ENCODE measurements around the gene TNPO3.

The TNPO3 gene

DNA sequence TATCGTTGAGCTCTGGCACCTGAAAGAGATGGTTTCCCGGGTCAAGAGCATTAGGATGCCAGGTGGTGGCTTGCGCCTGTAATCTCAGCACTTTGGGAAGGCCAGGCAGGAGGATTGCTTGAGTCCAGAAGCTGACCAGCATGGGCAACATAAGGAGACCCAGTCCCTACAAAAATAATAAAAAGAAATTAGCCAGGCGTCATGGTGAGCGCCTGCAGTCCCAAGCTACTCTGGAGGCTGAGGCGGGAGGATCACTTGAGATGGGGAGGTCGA is 138.3 kb downstream of the TNPO3 start:
- Histone ChIP-seq H3K14ac (ENCODE audit: low read length) (peak overlapping the region; percentile 21), H2AK5ac (ENCODE audit: low read depth, low read length) (no peak overlapping the region), H2BK120ac (ENCODE audit: low read depth, low read length) (no peak overlapping the region), H4K91ac (ENCODE audit: low read depth, low read length, poor library complexity) (no peak overlapping the region), H3K4me2 (ENCODE audit: insufficient read depth, low read length, poor library complexity, severe bottlenecking) (no peak overlapping the region), H3K4ac (ENCODE audit: low read length) (no peak overlapping the region), H4K8ac (ENCODE audit: low read depth, low read length) (no peak overlapping the region), H3K79me1 (ENCODE audit: low read depth, low read length) (peaks cover 2% of the 10 kb centered on the region), H3K4me1 (ENCODE audit: control insufficient read depth in 2 of 2, insufficient read depth in 1 of 2, low read depth in 1 of 2, low read length in 2 of 2) (peaks cover 3 to 11% of the 10 kb centered on the region in 2 donors), H3K4me3 (ENCODE audit: low read length in 2 of 2) (no peak overlapping the region), H2AFZ (ENCODE audit: low read length) (no peak overlapping the region), H3K9ac (ENCODE audit: low read depth, low read length, poor library complexity) (no peak overlapping the region), H3K36me3 (replicated peaks in 1 of 2; ENCODE audit: control insufficient read depth in 2 of 2, insufficient read depth in 2 of 2, low read length in 2 of 2) (no peaks in the 10 kb centered on the region), H3K23ac (ENCODE audit: low read depth, low read length, poor library complexity) (no peak overlapping the region), H2BK5ac (ENCODE audit: low read length) (no peak overlapping the region), H3K9me3 (replicated peaks in 1 of 2; ENCODE audit: control insufficient read depth in 2 of 2, insufficient read depth in 1 of 2, low read depth in 1 of 2, low read length in 2 of 2) (peaks cover 0 to 1% of the 10 kb centered on the region in 2 donors), H2BK12ac (ENCODE audit: low read length) (no peak overlapping the region), H2BK15ac (ENCODE audit: low read length) (no peak overlapping the region), H3K27ac (replicated peaks; ENCODE audit: low read length) (no peak overlapping the region), H3K18ac (ENCODE audit: low read length) (no peak overlapping the region), H3K27me3 (ENCODE audit: control insufficient read depth in 3 of 3, insufficient read depth in 3 of 3, low read depth in 1 of 3, low read length in 3 of 3) (peaks cover 0 to 82% (median 39%) of the 10 kb centered on the region in 3 experiments)
- DNase-seq (ENCODE audit: low spot score) = no peak
- WGBS, 2 donors (ENCODE audit: extremely low coverage in 2 of 2, insufficient read length in 2 of 2, insufficient replicate concordance in 1 of 2) = no CpG with 5 or more reads among the region's 7 CpGs

- Histone ChIP-seq H4K91ac (ENCODE audit: low read depth, low read length, poor library complexity) (no peak overlapping the region), H3K4me1 (ENCODE audit: control insufficient read depth in 2 of 2, insufficient read depth in 1 of 2, low read depth in 1 of 2, low read length in 2 of 2) (peaks cover 3 to 15% of the 10 kb centered on the region in 2 donors), H2BK12ac (ENCODE audit: low read length) (no peak overlapping the region), H2AFZ (ENCODE audit: low read length) (peak overlapping the region; percentile 86), H3K27ac (replicated peaks; ENCODE audit: low read length) (no peak overlapping the region), H3K4me2 (ENCODE audit: insufficient read depth, low read length, poor library complexity, severe bottlenecking) (peak overlapping the region; percentile 37), H4K8ac (ENCODE audit: low read depth, low read length) (no peak overlapping the region), H3K4me3 (ENCODE audit: low read length in 2 of 2) (peak overlapping the region; percentile 11 to 66), H2BK5ac (ENCODE audit: low read length) (no peak overlapping the region), H2AK5ac (ENCODE audit: low read depth, low read length) (peak overlapping the region; percentile 63), H3K36me3 (replicated peaks in 1 of 2; ENCODE audit: control insufficient read depth in 2 of 2, insufficient read depth in 2 of 2, low read length in 2 of 2) (no peaks in the 10 kb centered on the region), H3K9me3 (replicated peaks in 1 of 2; ENCODE audit: control insufficient read depth in 2 of 2, insufficient read depth in 1 of 2, low read depth in 1 of 2, low read length in 2 of 2) (peaks cover 0 to 1% of the 10 kb centered on the region in 2 donors), H2BK120ac (ENCODE audit: low read depth, low read length) (no peak overlapping the region), H3K27me3 (ENCODE audit: control insufficient read depth in 3 of 3, insufficient read depth in 3 of 3, low read depth in 1 of 3, low read length in 3 of 3) (peaks cover 0 to 84% (median 39%) of the 10 kb centered on the region in 3 experiments), H3K23ac (ENCODE audit: low read depth, low read length, poor library complexity) (peak overlapping the region; percentile 85), H3K14ac (ENCODE audit: low read length) (peak overlapping the region; percentile 82), H3K9ac (ENCODE audit: low read depth, low read length, poor library complexity) (peak overlapping the region; percentile 30), H3K4ac (ENCODE audit: low read length) (no peak overlapping the region), H3K79me1 (ENCODE audit: low read depth, low read length) (peaks cover 2% of the 10 kb centered on the region), H2BK15ac (ENCODE audit: low read length) (no peak overlapping the region), H3K18ac (ENCODE audit: low read length) (peak overlapping the region; percentile 71)
- no peak for DNase-seq (ENCODE audit: low spot score)
- no CpG with 5 or more reads among the region's 69 CpGs for WGBS, 2 donors (ENCODE audit: extremely low coverage in 2 of 2, insufficient read length in 2 of 2, insufficient replicate concordance in 1 of 2)
These were observed 138.9 kb downstream of the TNPO3 start for GRCh38 chr7:128915841-128916642.

DNA sequence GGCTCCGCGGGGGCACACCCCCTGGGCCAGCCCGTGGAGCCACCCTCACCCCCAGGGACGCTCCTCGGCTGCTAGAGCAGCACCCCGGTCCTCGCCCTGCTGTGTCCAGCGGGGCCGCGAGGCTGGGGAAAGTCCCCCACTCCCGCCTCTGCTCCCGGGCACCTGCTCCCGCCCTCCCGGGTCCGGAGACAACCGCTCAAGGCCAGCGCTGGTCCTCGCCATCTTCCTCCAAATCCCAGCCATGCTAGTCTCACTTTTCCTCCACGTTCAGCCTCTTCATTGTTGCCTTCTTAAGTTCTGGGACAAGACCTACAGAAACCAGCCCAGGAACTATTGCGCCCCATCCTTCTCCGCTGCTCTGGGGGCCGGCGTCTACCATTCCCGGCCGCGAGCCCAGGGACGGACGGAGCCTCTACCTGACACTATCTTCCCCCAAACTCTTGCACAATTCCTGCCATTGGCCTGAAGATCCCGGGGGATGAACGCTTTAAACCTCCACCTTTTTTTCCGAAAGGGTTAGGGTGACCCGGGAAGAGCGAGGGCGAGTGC is 139.6 kb downstream of the TNPO3 start:
- Histone ChIP-seq H3K9ac (ENCODE audit: low read depth, low read length, poor library complexity) (no peak overlapping the region), H2BK5ac (ENCODE audit: low read length) (no peak overlapping the region), H3K18ac (ENCODE audit: low read length) (peak overlapping the region; percentile 78), H2AK5ac (ENCODE audit: low read depth, low read length) (no peak overlapping the region), H2AFZ (ENCODE audit: low read length) (peak overlapping the region; percentile 86), H3K4me2 (ENCODE audit: insufficient read depth, low read length, poor library complexity, severe bottlenecking) (peak overlapping the region; percentile 37), H3K79me1 (ENCODE audit: low read depth, low read length) (peaks cover 2% of the 10 kb centered on the region), H3K4me3 (ENCODE audit: low read length in 2 of 2) (peak overlapping the region; percentile 11 to 66), H3K4ac (ENCODE audit: low read length) (no peak overlapping the region), H3K4me1 (ENCODE audit: control insufficient read depth in 2 of 2, insufficient read depth in 1 of 2, low read depth in 1 of 2, low read length in 2 of 2) (peaks cover 3 to 11% of the 10 kb centered on the region in 2 donors), H4K8ac (ENCODE audit: low read depth, low read length) (no peak overlapping the region), H4K91ac (ENCODE audit: low read depth, low read length, poor library complexity) (no peak overlapping the region), H3K14ac (ENCODE audit: low read length) (no peak overlapping the region), H3K9me3 (replicated peaks in 1 of 2; ENCODE audit: control insufficient read depth in 2 of 2, insufficient read depth in 1 of 2, low read depth in 1 of 2, low read length in 2 of 2) (peaks cover 0 to 1% of the 10 kb centered on the region in 2 donors), H2BK120ac (ENCODE audit: low read depth, low read length) (no peak overlapping the region), H3K27ac (replicated peaks; ENCODE audit: low read length) (no peak overlapping the region), H3K36me3 (replicated peaks in 1 of 2; ENCODE audit: control insufficient read depth in 2 of 2, insufficient read depth in 2 of 2, low read length in 2 of 2) (no peaks in the 10 kb centered on the region), H3K23ac (ENCODE audit: low read depth, low read length, poor library complexity) (no peak overlapping the region), H3K27me3 (ENCODE audit: control insufficient read depth in 3 of 3, insufficient read depth in 3 of 3, low read depth in 1 of 3, low read length in 3 of 3) (peaks cover 0 to 84% (median 44%) of the 10 kb centered on the region in 3 experiments), H2BK12ac (ENCODE audit: low read length) (no peak overlapping the region), H2BK15ac (ENCODE audit: low read length) (no peak overlapping the region)
- no peak for DNase-seq (ENCODE audit: low spot score)
- WGBS, 2 donors (ENCODE audit: extremely low coverage in 2 of 2, insufficient read length in 2 of 2, insufficient replicate concordance in 1 of 2) = no CpG with 5 or more reads among the region's 34 CpGs

DNA sequence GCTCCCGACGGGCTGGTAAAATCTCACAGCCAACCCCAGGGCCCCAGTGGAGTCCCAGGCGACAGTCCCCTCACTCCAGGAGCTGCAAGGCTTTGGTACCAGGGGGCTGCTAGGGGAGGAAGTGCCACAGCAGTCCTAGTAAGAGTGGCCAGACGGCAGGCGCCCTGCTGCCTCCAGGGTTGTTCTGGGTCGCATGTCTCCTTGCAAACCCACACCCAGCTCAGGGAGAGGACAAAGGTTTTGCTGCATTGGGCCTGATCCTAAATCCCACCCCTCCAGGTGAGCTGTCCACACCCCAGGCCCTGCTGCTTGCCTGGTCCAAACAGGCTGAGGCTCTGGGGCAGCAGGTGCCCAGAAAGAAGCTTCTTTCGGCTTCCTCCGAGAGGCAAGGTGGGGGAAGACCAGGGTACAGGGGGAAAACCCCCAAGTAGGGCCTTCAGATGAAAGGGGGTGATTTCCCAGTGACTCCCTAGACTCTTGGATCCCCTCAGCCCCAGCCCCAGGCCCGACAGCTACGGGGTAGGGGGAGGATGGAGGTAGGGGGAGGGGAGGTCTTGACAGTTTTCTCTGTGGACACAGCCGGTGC is 140.3 kb downstream of the TNPO3 start:
- Histone ChIP-seq H2AK5ac (ENCODE audit: low read depth, low read length) (peak overlapping the region; percentile 6), H3K18ac (ENCODE audit: low read length) (peak overlapping the region; percentile 17), H3K4me1 (ENCODE audit: control insufficient read depth in 2 of 2, insufficient read depth in 1 of 2, low read depth in 1 of 2, low read length in 2 of 2) (peaks cover 8 to 9% of the 10 kb centered on the region in 2 donors), H2BK12ac (ENCODE audit: low read length) (no peak overlapping the region), H3K4me2 (ENCODE audit: insufficient read depth, low read length, poor library complexity, severe bottlenecking) (no peak overlapping the region), H3K9me3 (replicated peaks in 1 of 2; ENCODE audit: control insufficient read depth in 2 of 2, insufficient read depth in 1 of 2, low read depth in 1 of 2, low read length in 2 of 2) (peaks cover 0 to 1% of the 10 kb centered on the region in 2 donors), H3K9ac (ENCODE audit: low read depth, low read length, poor library complexity) (no peak overlapping the region), H3K27ac (replicated peaks; ENCODE audit: low read length) (no peak overlapping the region), H3K4me3 (ENCODE audit: low read length in 2 of 2) (no peak overlapping the region), H2AFZ (ENCODE audit: low read length) (no peak overlapping the region), H3K27me3 (ENCODE audit: control insufficient read depth in 3 of 3, insufficient read depth in 3 of 3, low read depth in 1 of 3, low read length in 3 of 3) (peaks cover 0 to 84% (median 51%) of the 10 kb centered on the region in 3 experiments), H3K4ac (ENCODE audit: low read length) (no peak overlapping the region), H3K23ac (ENCODE audit: low read depth, low read length, poor library complexity) (no peak overlapping the region), H3K79me1 (ENCODE audit: low read depth, low read length) (peaks cover 2% of the 10 kb centered on the region), H2BK15ac (ENCODE audit: low read length) (no peak overlapping the region), H2BK5ac (ENCODE audit: low read length) (no peak overlapping the region), H3K36me3 (replicated peaks in 1 of 2; ENCODE audit: control insufficient read depth in 2 of 2, insufficient read depth in 2 of 2, low read length in 2 of 2) (no peaks in the 10 kb centered on the region), H4K91ac (ENCODE audit: low read depth, low read length, poor library complexity) (no peak overlapping the region), H2BK120ac (ENCODE audit: low read depth, low read length) (no peak overlapping the region), H4K8ac (ENCODE audit: low read depth, low read length) (peak overlapping the region; percentile 48), H3K14ac (ENCODE audit: low read length) (no peak overlapping the region)
- DNase-seq (ENCODE audit: low spot score) = no peak
- no CpG with 5 or more reads among the region's 11 CpGs for WGBS, 2 donors (ENCODE audit: extremely low coverage in 2 of 2, insufficient read length in 2 of 2, insufficient replicate concordance in 1 of 2)

Measured in neuronal stem cell (in vitro differentiated cells).